ENCODE measurements around the gene KIF6.

The KIF6 gene

DNA sequence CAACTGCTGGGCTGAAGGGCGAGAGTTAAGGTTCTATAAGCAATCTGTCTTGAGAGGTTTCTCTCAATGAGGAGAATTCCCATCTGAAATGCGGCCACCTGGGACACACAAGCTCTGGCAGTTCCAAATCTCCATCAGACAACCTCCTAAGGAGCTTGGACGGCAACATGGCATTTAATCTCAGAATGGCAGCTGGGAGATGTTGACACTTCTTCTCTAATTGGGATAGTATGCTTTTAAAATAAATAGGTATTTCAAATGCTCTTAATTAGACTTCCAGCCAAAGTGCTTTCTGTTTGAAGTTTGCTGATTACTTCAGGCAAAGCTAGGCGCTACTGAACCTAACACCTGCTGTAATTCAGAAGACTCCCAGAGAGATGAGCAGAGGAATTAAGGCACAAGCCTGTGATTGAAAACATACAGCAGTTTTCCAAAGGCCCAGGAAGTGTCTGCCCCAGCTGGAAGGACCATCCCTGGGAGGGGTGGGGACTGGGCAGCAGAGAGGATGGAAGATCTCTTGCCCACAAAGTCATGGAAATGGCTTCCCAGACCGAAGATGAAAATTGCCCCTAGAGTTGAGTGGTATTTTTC is 343.6 kb downstream of the KIF6 start:
- DNase-seq (ENCODE audit: low read depth in 2 of 2): no peak

DNA sequence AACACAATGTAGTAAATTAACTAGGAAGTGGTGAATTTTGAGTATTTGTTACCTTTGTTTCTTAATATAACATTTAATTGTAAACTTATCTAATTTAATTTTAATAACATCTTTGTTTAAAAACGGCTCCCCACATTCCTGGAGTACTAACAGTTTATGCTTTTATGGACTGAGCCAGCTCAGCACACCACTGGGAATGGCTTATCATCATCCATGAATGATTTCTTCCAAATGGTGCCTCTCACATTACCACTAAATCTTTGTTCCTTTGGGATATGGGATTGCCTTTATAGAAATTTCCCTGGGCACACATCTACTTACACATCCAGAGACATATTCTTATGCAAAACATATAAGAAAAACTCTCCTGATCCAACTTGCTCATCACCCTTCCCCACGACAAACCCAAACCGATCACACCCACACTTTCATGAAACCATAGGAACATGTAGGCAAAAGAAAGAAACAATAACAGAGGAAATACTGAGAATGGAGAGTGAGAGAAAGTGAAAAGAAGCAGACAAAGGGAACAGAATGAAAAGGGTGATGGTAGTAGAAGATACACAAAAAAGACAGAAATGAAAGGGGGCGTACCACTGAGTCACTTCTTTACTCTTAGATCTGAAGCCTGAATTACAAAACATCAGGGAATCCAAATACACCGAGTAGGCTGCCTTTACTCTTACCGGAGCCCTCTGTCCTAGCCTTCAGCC is 344.2 kb downstream of the KIF6 start:
- no peak for DNase-seq (ENCODE audit: low read depth in 2 of 2)

DNA sequence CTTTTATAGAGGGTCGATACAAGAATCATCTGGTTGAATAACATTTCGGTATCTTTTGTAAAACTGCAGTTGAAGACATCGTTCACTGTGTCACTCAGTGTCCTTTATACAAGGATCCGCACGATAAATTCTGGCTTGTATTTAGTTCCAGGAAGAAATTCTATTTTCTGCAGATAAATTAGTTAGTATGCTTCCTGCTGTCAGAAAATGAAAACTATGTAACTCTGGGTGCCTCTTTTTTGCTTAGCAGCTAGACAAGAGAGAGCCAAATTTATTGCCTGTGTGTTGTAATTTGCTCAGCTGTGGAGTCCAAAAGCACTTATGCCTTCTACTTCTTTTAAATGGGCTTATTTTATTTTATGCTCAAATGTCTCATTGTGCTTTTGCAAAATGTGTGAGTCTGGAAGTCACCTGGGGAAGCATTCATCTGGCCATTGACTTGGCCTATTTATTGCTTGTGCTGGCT is 346.2 kb downstream of the KIF6 start:
- DNase-seq (ENCODE audit: low read depth in 2 of 2): no peak

DNA sequence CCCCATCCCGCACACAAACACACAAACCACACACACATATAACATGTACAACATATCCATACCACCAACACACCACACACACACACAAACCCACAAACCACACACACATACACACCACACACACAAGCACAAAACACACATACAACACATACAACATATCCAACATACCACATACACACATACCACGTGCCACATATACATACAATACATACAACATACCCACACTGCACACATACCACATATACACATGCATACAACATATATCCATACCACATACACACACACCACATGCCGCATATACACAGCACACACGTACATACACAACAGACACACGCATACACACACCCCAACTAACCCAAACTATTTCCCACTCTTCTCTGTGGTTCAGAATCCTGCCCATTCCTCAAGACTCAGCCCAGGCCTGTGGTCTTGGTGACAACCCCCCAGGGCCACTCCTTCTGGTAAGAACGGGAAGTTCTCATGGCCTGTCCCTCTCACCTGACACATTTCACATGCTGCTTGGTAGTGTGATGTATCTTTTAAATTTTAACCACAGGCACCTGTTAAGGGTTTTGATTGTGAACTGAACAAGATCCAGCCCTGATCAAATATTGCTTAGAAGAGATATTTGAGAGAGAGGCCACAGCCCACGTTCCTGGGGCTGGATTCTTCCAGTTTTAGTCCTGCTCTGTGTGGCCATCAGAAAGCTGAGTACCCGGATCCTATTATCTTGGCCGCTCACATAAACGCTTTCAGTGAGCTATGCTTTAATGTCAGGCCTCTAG is 346.8 kb downstream of the KIF6 start:
- DNase-seq (ENCODE audit: low read depth in 2 of 2): no peak

DNA sequence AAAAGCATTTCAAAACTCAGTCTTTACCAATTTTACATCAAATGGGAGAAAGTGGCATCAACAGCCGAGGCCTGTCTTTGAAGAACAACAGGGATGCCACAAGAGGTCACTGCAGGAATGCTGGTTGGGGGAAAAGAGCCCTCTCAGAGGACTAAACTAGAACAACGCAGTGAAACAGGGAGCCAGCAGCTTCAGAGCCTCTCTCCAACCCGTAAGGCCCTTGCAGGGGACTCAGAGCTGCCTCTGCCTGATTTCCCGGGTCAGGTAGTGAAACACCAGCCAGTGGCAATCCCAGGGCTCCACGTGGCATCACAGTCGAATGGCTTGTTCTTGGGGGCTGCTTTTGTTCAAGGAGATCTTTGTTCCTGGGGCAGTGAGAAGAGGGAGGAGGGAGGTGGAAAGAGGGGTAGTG is 347.7 kb downstream of the KIF6 start:
- DNase-seq (ENCODE audit: low read depth in 2 of 2): no peak

DNA sequence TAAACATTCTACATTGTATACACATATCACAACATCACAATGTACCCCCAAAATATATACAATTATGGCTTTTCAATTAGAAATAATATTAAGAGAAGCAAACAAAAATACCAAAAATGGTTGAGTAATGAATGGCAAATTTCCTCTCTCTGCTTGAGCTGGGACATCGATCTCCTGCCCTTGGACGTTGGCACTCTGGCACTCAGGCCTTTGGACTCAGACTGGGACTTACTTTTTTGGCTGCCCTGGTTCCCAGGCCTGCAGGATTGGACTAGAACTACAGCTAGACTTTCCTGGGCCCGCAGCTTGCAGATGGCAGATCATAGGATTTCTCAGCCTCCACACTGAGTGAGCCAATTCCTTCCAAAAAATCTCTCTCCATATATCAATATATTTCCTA is 349.8 kb downstream of the KIF6 start:
- no peak for DNase-seq (ENCODE audit: low read depth in 2 of 2)

DNA sequence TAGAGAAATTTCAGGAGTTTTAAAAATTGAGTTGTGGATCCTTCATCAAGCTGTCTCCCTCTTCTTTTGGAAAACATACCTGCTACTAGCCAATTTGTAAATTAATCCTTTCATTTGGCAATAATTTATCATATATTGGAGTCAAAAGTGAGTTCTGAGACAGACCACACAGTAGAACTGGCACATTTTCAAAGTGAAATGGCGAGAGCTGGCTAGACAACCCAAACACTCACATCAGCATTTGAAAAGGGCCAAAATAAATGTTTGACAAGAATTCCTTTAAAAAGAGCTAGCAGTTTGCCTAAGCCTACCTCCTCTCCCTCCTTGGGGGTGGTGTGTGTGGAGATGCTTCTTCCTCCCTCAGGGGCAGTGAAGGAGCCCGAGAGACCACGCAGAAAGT is 354.8 kb downstream of the KIF6 start:
- DNase-seq (ENCODE audit: low read depth in 2 of 2): no peak

DNA sequence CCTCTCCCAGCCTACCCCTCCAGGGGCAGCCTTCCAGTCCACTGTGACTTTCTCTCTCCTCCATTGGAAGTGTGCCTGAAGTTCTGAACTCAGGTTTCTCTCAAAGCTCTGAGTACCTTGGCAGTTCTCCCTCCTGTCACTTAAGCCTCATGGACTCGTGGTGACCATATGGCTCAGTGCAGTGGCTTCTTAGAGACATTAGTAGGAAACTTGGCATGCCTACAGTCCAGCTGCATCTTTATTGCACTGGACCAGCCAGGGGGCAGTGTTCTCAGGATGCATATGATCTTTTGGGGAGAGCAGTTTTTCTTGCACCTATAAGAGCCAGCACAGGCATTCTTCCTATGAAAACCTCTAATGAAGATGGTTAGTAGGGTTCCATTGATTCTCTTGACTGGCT is 355.2 kb downstream of the KIF6 start:
- DNase-seq (ENCODE audit: low read depth in 2 of 2): no peak

DNA sequence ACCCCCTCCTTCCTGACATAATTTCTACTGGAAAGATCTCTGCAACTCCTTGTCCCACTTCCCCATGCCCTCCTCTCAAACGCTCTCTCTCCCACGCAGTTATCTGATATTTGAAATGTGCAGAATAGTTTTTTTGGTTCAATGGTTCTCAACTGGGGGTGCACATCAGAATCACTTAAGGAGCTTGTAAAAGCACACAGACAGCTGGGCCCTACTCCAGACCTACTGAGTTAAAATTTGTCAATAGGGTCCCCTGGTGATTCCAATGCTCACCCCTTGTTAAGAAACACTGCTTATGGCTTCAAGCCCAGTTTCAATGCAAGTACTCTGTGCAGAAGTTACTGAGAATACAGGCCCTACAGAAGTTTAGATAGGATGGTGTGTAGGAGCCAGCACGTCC is 357.5 kb downstream of the KIF6 start:
- no peak for DNase-seq (ENCODE audit: low read depth in 2 of 2)

DNA sequence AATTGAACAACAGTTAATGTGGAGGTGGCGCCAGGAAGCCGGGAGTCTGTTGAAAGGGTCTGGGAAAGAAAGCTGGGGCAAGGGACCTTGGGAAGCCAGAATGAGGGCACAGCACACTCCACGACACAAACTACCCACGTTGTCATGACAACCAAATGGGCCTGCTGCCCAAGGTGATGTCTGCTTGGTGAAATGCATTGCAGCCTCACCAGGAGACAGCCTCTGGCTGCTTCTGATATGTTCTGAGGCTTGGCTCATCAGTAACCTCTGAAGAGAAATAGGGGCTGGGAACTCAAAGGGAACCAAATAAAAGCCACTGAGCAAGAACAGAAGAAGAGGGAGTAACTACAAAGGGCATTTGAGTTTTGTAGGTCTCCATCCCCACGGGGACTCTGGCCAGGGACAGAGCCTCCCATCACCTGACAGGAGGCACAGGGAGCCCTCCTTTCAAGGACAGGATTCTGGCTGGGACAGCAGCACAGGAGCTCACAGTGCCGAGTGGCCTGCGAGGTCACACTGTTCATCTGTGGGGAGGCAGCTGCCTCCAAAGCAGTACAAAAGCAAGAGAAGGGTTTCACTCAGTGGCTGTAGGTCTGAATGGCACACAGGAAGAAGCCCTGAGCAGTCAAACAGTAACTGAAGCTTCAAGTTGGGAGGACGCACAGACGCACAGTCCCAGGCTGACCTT is 358.1 kb downstream of the KIF6 start:
- DNase-seq (ENCODE audit: low read depth in 2 of 2): no peak

DNA sequence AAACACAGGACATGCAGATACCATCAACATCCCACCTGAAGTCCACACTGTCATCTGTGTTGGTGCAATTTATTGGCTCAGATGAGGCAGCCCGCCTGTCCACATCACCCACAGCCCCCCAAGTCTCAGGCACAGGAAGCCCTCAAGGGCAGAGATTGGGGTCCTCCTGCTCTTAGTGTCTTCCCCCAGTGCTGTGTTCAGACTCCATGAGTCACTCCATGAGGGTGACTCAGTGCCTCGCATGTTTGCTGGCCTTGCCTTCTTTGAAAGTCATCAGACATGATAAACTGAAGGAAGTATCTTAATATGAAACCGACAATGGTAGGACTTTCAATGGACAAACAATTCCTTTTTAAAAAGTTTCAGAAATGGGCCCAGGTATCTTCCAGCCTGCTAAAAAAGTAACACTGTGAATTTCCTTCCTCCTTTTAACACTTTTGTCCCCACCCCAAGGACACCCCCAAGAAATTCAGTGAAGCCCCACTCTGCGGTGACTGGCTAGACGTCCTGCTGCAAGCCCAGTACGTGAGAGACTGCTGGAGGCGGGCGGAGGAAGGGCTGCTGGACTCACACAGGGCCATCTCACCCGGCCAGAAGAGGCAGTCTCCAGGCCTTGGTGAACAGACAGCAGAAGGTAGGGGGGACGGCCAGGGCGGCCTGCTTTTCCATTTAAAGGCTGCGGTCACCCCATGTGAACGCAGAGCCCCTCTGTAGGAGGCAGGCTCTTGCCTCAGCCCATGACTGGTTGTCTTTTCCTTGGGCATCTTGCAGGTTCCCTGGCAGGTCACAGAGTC is 359.7 kb downstream of the KIF6 start:
- no peak for DNase-seq (ENCODE audit: low read depth in 2 of 2)

DNA sequence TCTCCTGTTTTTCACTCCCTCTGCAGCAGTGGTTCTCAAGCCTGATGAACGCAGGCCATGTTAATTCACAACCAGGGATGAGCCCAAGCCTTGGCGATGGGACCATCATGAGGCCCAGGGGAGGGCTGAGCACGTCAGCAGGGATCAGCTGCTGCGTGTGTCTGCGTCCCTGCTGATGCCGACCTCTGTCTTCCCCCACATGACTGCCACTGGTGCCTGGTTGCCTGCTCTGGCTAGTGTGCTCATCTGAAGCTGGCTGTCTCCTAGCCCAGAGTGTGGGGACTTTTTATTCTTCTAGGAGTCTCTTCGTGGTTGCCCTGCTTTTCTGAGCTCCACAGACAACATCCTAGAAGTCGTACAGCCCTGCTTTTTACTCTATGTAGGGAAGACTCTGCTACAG is 361.9 kb downstream of the KIF6 start:
- DNase-seq (ENCODE audit: low read depth in 2 of 2): no peak

DNA sequence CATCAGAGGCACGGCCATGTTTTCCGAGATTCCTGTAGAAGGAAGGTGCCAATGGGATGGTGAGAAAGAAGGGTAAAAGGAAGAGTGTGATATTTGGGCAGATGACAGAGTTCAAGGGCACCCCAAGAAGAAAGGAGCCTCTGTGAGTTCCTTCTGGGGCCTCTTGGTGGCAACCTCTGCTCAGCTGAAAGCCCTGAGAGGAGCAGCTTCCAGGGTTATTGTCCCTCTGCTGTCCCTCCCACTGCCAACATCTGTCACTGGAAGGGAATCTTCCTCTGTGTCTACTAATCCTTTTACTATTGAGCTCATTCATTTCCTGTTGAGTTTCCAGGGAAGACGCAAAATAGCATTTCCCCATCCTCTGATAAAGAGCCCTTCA is 362.7 kb downstream of the KIF6 start:
- no peak for DNase-seq (ENCODE audit: low read depth in 2 of 2)

DNA sequence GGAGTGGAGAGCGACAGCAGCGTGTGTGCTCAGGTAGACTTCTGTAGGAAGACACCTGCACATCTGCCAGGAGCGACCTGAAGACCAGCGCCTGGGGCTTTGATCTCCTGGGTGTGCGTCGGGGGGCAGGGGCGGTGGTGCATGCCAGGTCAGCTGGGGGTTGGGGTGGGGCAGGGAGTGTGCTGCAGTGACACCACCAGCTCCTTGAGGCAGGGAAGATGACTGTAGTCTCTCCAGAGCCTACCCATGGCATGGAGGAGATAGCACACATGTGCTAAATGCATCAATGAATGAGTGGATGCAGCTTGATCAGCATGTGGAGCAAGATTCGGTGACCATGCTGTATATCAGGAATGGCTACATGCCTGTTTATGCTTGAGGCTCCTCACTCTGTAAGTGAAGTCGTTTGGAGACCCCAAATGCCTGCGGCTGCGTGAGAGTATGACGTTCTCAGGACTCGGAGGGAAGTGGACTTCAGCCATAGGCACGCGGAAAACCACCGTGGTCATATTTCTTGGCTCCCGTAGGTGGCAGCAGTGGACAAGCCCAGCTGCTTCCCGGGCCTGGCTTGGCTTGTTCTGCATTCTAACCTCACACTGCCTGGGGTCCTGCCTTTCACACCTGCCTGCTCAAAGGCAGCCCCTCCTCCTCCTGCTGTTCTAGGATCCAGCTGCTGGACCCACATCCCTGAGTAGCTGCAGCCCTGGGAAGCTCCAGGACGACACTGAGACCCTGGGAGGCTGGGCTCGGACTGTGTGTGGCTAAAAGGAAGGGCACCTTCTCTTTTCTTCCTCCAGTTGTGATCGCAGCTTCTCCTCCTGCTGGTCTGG is 363.3 kb downstream of the KIF6 start:
- peak in 1 of 2 donors; percentile 10 for DNase-seq (ENCODE audit: low read depth in 2 of 2)

DNA sequence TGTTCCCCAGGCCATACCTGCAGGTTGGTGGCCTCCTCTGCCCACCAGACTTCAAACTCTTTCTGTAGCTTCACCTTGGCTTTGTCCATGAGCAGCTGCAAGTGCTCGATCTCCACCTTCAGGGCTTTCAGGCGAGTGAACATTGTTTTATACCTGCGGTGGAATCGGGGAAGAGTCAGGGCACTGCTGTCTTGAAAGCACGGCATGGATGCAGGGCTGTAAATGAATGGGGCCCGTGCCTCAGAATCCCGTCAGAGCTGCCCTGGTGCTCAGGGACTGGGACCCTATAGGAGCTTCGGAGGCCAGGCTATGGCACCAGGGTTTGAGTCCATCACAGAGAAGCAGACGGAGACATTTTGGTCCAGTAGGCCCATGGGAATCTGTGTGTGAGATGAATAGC is 364.8 kb downstream of the KIF6 start:
- no peak for DNase-seq (ENCODE audit: low read depth in 2 of 2)

DNA sequence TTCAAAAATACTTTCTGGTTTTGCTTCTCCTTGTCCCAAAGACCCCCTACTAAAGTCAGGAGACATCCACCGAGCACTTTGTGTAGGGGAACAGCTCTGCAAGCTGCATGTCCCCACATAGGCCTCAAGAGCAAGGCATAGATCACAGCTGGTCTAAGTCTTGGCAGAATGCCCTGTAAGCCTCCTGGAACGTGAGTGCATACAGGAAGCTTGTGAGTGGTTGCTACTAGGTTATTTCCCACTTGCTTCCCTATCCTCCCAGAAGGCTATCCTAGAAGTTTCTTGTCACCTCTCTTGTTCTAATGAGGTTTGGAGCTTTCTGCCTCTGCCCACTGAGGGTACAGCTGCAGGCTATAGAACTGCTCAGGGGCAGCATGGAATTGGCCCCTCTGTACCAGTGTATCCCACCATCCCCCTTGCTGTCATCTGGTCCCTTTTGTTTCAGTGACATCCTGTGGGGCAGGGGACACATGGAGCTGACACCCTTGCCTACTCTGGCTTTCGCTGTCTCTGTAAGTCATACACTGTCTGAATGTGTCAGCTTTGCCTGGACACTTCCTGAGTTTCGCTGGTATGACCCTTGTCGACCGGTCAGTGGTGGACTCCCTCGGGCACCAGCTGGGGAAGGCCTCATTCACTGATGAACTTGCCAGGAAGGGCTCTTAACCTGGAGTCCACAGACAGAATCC is 367.1 kb downstream of the KIF6 start:
- DNase-seq (ENCODE audit: low read depth in 2 of 2): no peak

DNA sequence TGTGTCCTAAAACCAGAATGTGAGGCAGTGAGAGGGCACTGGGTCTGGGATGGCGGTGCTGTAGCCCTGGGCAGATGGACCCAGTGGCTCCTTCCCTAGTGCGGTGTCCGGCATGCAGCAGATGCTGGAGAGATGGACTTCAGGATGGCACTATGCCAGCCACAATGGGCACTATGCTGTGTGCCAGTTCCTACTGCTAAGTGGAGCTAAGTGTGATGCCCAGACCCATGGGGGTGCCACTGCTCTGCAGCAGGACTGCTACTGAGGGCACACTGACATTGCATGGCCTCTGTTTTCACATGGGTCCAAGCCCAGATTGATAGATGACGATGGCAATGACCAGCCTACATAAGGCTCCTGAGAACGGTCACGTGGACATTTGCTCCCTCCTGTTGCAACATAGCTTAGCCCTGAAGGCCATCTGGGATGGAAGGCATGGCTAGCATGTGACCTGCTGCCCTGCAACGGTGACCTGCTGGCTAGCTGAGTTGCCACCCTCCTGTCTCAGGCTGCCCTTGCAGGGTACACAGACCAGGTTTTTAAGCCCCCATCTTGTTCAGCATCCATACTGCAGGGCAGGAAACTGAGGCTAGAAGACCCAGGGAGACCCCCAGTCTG is 371.4 kb downstream of the KIF6 start:
- DNase-seq (ENCODE audit: low read depth in 2 of 2): no peak

DNA sequence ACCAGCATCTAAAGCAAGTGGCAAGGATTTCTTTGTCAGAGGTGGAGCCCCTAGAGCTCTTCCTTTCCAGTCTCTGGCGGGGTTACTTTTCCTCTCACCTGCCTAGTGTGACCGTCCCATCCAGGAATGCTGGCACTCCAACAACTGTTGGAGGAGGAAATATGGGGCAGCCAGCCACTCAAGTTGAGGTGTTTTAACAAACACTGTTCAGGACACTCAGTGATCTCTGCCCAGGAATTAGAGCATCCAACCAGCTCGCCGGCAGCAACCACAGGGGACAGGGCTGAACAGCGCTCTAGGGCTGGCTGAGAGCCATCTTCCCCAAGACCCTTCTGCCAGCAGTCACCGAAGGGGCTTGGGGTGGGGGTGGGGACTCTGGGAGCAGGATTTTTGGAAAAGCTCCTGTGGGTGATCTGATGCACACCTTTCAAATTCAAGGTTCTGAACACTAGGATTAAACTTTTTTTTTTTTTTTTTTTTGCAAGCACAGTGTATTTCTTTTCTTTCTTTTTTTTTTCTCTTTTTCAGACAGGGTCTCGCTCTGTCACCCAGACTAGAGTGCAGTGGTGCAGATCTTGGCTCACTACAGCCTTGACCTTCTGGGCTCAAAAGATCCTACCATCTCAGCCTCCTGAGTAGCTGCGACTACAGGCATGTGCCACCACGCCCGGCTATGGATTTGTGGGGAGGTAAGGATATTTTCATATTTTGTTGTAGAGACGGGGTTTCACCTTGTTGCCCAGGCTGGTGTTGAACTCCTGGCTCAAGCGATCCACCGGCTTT is 374.3 kb downstream of the KIF6 start:
- DNase-seq (ENCODE audit: low read depth in 2 of 2): no peak

DNA sequence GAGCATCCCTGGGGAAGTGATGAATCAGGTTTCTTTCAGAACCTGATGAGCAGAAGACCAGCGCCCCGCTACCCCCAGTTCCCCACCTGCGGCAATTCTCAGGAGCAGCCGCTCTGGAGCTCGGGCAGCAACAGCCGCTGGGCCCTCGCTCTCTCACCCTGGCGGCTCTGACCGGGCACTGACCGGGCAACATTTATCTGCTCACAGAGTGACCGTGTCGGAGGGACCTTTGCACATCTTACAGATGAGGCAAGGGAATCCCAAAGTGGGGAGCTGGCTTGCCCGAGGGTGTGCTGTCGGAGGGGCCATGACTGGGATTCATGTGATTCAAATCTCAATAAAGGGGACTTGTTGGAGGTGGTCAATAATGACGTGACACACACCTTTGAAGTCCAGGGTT is 376.5 kb downstream of the KIF6 start:
- no peak for DNase-seq (ENCODE audit: low read depth in 2 of 2)

All from stimulated activated CD4-positive, alpha-beta T cell treated with anti-CD3 and anti-CD28 coated beads, Interleukin-1b, Interleukin-23, amount 100 ng/mL, for 1 hour (primary cell).